ENCODE results near the gene MYL12A. TPM values are rescaled to one million over a fixed set of nuclear protein-coding genes. Genes with fewer than 3 reads are reported as not detected.

MYL12A gene
- total RNA-seq, result 204 TPM

DNA sequence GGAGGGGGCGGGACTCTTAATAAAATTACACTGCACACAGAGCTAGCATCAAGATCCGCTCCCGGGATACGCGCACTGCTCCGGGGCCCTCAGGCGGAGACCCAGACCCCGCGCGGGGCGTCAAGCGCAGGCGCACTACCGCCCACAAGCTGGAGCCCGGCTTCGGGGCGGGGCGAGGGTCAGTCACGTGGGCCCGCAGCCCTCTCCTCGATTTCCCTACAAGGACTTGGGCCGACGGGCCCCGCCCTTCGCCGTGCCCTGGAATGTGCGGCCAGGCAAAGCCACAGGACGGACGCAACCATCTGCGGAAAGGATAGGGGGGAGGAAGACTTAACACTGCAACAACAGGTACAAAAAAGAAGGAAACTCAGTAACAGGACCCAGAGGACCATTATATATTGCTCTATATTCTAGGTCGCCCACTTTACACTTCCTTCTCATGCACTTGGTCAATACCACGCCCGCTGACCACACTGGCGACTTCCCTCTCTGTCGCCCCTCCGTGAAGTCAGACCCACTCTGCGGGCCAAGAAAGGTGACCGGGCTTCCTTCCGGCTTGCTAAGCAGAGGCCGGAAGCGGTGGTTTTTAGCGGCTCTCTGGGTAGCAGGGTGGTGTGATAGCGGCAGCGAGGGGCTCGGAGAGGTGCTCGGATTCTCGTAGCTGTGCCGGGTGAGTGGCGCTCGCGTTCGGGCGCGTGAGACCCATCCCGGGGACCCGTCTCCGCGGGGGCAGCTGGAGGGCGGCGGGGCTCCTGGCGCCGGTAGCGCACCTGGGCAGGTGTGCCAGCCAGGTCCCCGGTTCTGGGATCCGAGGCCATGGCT is at the start of gene MYL12A:
Gene MYL12A, plus strand, starts transcription at position 562 of the 822 bp plus-strand sequence. CDS start 5,447 bp downstream, outside the sequence.

DNA sequence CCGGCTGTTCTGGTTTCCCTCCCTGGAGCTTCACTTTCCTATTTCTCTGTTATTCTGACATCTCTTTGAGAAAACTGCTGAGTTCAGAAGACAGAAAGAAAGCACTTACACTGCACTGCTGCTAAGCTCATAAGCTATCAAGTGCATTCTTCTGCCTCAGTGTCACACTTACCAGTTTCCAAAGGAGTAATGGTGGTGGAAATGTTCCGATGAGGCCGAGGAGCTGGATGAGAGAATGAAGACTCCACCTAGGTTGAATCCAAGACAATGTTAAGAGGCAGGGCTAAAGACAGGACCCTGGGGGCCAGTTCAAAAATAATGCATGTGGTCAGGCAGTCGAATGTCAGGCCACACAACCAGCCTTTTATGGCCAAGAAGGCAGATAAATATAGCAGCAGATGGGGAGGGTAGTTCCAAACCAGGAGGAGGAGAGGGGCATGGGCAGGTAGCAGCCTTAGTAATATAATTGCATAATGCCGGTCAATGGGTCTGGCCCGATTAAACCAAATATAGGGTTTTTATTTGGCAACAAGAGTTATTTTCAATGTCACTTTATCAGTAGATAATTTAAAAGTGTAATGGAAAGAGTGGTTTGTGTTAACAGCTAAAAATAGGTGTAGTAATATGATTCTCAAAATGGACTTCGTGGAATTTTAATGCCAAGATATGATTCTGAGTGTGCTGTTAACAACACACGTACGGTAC is 27.8 kb upstream of the MYL12A start, which contains the start of gene MYOM1:
Gene MYOM1, minus strand, starts transcription at position 338 of the 705 bp plus-strand sequence. CDS start 4,745 bp downstream, outside the sequence.

DNA sequence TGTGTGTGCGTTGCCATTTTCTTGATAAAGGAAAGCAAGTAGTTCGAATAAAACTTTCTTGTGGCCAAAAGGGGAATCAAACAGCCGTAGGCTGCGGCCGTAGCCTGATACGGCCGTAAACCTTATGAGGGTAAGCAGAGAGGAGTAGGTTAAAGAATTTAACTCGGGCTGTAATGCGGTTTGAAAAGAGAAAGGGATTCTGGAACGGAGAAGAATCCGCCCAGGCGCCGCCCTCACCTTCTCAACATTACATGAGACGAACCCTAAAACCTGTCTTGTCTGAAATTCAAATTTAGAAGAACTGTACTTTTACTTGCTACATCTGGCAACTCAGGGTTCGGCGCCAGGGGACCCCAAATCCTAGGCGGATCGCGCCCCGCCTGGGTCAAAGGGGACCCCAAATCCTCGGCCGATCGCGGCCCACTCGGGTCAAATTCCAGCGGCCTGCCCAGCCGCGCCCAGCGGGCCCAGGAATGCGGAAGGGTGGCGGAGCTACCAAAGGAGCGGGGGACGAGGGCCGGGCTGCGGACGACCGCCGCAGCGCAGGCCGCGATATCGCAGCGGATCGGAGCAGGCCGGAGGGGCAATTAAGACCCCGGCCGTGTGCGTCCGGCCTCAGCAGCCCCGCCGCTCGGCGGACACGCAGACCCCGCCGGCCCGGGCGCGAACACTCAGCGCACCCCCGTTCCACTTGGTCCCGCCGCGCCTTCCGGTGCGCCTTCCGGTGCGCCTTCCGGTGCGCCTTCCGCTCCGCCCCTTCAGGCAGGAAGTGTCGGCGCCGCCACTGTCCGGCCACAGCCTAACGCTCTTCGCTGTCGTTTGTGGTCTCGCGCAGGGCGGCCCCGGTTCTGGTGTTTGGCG is 14.0 kb downstream of the MYL12A start, which contains the start of gene MYL12B:
Gene MYL12B, plus strand, starts transcription at position 761 of the 861 bp plus-strand sequence. CDS start 10,766 bp downstream, outside the sequence.

Other genes with a start within 250 kb of the MYL12A start
- 52.6 TPM for gene LPIN2, start 234.7 kb upstream of the MYL12A start, total RNA-seq
- gene MYOM1, start 27.8 kb upstream of the MYL12A start, total RNA-seq, result 40.7 TPM
- gene MYL12B, start 14.3 kb downstream of the MYL12A start, total RNA-seq, result 150 TPM
- gene TGIF1, start 202.4 kb downstream of the MYL12A start, total RNA-seq, result 50.5 TPM

Measured in camera-type eye (tissue), 1 donor.